Mammary epithelial cell (primary cell): Measurements from ENCODE around the gene TRIML2.

Experiments
- CTCF ChIP-seq, 2 donors: IDR thresholded peaks in 1 of 2; conservative IDR thresholded peaks in 1 of 2; 2 replicates each; pipeline ENCODE4 v1.5.1; 2011 to 2012; ENCODE audit warnings: inconsistent platforms in 2 of 2, low read length in 2 of 2, mild to moderate bottlenecking in 2 of 2, control low read depth in 1 of 2, low read depth in 1 of 2; ENCODE audit not compliant: insufficient read depth in 1 of 2; ENCODE audit errors: extremely low read depth in 1 of 2
- EZH2 ChIP-seq: IDR thresholded peaks from 2 replicates; pipeline ENCODE4 v1.6.1; 2012; ENCODE audit warnings: low read length, inconsistent platforms, borderline replicate concordance

DNA sequence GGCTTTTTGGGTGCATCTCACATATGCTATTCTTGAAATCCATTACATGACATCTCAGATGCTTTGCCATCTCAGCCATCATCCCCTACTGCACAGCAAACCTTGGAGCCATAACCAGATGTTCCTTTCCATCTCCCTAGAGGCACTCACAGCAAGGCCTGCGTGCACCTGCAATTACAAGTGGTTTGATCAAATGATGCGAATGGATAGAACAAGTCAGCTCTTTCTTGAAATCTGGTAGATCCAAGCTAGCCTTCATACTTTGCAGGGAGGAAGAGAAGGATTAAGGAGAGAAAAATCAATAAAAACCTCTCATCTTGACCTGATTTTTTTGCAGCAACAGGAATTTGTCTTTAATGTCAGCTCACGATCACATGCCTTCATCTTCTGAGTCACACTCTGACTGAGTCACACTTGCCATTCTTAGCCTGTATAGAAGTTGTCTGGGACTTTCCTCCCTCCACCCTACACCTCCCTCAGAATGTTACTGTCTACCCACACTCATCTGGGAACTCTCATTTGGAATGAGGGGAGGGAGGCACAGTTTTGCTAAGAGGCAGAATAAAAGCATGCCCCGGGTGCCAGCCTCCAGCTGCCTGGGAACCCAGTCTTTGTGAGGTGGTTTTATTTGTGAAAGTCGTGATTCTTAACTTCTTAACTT lies 17.9 kb upstream of the TRIML2 start:
- TF ChIP-seq CTCF (conservative IDR thresholded peaks at IDR 0.05 in 1 of 2, IDR thresholded peaks at IDR 0.05 in 1 of 2; ENCODE audit: extremely low read depth in 1 of 2, insufficient read depth in 1 of 2, low read depth in 1 of 2, low read length in 2 of 2) (no peak), EZH2 (no peak)
